ENCODE measurements around the gene DOCK4.

DNA sequence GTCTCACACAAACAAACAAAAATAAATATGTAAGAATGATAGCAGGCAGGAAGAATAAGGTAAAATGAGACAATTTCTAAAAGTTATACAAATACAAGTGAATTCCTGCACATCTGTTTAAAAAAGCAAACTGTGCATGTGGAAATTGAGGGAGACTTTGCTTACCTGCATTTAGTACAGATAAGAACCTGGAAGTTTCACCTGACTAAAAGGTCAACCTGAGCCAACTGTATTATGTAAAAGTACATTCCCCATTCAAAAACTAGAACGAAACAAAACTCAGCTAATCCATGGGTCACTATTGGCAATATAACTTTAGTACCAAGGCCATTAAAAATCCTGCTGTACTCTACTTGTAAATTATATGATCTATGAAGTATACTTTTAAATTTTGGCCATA, 127.1 kb downstream of the DOCK4 start:
- TF ChIP-seq, protein P1, sequence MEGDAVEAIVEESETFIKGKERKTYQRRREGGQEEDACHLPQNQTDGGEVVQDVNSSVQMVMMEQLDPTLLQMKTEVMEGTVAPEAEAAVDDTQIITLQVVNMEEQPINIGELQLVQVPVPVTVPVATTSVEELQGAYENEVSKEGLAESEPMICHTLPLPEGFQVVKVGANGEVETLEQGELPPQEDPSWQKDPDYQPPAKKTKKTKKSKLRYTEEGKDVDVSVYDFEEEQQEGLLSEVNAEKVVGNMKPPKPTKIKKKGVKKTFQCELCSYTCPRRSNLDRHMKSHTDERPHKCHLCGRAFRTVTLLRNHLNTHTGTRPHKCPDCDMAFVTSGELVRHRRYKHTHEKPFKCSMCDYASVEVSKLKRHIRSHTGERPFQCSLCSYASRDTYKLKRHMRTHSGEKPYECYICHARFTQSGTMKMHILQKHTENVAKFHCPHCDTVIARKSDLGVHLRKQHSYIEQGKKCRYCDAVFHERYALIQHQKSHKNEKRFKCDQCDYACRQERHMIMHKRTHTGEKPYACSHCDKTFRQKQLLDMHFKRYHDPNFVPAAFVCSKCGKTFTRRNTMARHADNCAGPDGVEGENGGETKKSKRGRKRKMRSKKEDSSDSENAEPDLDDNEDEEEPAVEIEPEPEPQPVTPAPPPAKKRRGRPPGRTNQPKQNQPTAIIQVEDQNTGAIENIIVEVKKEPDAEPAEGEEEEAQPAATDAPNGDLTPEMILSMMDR (IDR thresholded peaks at IDR 0.05; ENCODE audit: insufficient read depth, low read length, poor library complexity, severe bottlenecking) = no peak
- TF ChIP-seq EZH2phosphoT487 (conservative IDR thresholded peaks at IDR 0.05; ENCODE audit: low read length) = no peak
